DMS 273 (cell line): ENCODE results near the gene TTC3.

Experiments used
- DNase-seq: peaks from one replicate; lab custom pipeline; 2025; ENCODE audit not compliant: unreplicated experiment; lab: John Stamatoyannopoulos, UW

TTC3 gene

DNA sequence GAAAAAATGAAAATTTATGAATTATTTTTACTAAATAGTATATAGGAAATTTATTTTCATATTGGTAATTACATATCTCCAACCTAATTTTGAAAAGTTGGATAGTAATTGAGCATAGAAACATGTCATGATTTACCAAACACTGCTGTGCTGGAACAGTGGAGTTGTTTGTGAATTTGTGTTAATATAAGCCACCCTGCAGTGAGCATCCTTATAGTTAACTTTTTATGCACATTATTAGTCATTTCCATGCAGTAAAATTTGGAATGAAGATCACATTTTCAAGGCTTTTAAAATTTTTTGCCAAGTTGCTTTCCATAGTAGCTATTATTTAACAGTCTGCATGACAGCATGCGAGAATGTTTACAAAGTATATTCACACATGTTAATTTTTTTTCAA, 115.8 kb downstream of the TTC3 start:
- DNase-seq: no peak

GRCh38 chr21:37192019-37192418, 119.0 kb downstream of the TTC3 start:
- DNase-seq: no peak

DNA sequence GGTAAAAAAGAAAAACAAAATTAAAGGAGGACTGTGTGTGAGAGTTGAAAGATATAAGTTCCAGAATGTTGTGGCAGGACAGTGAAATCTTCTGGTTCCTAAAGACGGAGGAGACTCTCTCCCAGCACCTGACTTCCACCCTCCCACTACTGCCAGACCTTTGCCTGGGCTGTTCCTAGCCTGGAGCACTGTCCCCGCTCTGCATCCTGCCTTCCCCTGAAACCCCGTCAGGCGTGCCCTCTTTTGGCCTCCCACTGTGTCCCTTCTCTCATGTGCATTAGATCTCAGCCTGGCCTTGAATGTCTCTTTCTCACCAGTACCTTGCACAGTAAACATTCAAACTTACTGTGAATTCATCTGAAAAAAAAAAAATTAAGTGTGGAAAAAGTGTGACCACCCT, 120.0 kb downstream of the TTC3 start:
- DNase-seq: no peak

DNA sequence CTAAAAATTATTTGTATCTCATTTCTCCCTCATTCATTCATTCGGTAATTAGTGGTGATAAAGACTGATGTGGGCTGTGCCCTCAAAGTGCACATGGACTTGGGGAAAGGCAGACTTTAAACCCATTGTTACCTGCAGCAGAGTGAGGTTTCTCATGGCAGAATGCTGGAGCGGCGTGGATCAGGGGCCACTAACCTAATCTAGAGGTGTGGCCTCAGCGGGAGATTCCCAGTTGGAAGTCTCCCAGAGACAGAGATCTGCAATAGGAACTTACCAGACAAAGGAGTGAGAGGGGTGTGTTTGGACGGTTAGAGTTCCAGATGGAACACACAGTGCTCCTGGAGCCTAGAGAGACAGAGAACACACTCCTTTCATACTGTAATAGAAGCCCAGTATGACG, 120.6 kb downstream of the TTC3 start:
- no peak for DNase-seq

GRCh38 chr21:37195059-37195458, 122.0 kb downstream of the TTC3 start:
- DNase-seq: peak; percentile 17

- DNase-seq: no peak
Observed at GRCh38 chr21:37195610-37196009, 122.6 kb downstream of the TTC3 start.

DNA sequence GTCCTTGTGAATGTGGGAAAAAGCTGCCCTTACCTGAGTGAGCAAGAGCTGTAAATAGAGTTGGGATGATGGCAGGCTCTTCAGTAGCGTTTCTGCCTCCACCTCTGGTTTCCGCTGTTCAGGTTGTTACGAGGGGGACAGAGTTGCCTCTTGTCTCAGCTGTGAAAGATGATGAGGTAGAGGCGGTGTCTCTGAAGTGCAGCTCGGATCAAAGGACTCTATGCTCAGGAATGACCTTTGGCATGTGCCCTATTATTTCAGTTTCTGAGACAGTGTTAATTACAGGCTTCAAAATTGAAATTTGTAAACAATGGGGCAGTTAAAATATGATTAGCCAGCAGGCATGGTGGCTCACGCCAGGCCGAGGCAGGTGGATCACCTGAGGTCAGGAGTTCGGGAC, 123.8 kb downstream of the TTC3 start:
- no peak for DNase-seq

DNA sequence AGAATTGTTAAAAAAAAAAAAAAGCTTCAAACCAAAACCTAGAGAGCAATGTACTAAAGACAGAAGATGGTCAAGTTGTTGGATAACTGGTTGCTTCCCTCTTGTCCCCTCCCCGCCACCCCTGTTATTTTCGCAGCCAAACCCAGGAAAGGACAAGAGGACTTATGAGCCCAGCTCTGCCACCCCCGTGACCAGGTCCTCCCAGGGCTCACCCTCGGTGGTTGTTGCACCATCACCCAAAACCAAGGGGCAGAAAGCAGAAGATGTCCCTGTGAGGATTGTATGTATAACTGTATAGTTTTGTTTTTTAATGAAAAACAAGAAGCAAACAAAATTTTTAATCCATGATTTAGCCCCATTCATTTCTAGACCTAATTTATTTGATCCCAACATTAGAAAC, 124.7 kb downstream of the TTC3 start:
- no peak for DNase-seq

DNA sequence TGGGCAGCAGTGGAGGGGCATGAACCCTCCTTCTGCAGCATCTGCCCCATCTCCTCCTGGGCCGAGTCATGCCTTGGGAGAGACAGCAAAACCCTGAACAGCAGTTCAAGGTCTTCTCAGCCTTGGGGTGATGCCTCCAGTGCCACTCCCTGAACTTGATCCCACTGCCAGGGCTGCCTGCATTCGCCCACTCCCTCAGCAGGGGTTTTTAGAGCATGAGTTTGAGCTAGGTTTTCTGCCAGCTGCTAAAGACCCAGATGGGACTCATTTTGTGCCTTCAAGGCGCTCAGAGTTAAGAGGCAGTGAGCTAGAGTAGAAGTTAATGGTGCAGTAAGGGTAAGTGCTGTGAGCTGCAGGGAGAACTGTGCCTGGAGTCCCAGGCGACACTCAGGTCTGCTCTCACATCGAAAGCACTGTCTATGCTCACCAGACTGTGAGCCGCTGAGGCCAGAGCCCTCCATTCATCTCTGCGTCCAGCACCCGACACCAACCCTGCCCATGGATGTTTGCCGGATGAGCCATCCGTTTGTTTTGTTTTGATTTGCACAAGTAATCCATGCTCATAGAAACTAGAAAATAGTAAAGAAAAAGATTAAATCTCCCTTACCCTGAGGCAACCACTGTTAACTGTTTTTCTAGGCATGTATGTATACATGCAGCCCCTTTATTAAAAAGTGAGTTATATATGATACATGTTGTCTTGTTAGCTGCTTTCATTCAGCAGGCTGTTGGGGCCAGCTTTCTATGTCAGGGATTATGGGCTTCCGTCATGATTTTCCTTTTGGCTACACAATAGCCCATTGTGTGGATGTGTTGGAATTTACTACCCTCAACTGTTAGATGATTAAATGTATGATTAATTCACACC, 126.2 kb downstream of the TTC3 start:
- no peak for DNase-seq

- no peak for DNase-seq
Observed at GRCh38 chr21:37200641-37201480, 127.8 kb downstream of the TTC3 start.

DNA sequence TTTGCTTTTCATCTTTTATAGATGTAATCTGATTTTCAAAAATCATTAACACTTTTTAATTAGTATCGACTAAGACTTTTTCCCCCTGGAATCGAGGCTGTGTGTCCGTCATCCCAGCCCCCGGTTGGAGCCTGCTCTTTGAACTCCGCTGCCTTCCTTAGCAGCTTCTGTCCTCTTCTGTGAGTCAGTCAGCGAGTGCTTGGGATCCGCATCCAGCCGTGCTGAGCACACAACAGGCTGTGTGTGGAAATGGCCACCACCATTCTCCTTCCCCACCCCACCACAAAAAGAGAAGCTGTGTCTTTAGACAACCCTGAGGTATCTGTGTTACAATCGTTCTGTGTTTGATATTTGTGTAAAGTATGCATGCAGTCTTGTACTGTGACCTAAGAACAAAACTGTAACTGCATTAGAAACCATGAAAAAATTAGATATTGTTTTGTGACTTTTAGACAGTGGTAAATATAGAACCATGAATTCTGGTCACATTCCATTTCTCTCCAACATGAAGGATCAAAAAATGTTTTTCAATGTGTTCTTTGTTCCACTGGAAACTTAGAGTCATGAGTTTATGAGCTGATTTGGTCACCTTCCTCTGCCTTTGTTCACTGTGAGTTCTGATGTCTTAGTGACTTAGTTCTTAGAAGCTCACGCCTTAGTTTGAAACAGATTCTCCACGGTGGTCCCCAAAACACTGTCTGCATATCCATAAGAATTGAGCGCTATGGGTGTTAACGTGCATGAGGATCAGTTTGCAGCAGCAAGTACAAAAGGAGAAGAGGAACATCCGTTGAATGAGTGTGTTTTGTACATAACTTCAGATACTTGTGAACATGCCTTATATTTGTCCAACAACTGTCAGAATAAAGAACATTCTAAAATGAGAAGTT, 129.4 kb downstream of the TTC3 start:
- DNase-seq: no peak

GRCh38 chr21:37204580-37204979, 131.5 kb downstream of the TTC3 start:
- no peak for DNase-seq

- no peak for DNase-seq
Observed at GRCh38 chr21:37206496-37206895, 133.4 kb downstream of the TTC3 start.

DNA sequence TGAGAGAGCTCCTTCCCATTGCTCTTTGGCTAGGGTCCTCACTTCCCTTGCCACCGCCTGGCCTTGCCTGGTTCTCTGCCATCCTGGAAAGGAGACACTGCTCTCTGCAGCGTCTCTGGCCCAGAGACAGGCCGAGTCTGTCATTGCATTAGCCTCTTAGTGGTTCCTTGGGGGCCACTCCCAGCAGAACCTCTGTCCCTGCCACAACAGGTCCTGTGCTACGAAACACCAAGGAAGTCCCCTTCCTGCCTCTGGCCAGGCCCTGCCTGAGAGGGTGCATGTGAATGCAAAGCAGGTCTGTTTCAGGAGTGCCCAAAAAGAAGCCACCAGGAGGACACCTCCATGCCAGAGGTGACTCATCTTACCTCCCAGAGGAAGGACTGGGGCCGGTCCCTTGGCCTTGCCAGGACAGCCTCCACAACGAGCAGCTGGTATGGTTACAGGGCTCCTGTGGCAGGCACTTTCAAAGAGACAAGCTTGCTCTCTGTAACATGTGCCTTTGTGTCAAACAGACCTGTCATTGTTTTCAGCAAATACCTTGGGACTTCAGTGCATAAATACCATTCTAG, 134.5 kb downstream of the TTC3 start:
- peak; percentile 18 for DNase-seq

- no peak for DNase-seq
Observed at GRCh38 chr21:37208056-37208721, 135.1 kb downstream of the TTC3 start.

DNA sequence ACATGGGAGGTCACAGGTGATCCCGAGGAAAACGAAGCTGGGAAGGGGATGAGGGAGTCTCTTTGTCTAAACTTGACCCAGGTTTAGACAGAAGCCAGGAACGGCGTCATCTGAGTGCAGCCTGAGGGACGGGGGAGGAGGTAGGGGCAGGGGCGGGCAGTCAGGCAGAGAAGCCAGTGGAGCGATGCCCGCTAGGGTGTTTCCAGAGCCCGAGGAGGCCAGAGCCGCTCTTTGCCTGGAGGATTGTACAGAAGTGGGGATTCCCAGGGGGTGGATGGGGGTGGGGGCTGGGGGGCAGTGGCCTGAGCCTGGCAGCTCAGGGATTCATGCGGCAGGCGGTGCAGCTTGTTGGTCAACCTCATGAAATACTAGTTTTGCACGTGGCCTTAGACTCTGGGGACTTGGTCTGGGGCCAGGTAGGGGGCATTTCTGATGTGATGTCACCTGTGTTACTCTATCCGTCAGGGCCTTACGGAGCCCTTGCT, 135.7 kb downstream of the TTC3 start:
- no peak for DNase-seq

DNA sequence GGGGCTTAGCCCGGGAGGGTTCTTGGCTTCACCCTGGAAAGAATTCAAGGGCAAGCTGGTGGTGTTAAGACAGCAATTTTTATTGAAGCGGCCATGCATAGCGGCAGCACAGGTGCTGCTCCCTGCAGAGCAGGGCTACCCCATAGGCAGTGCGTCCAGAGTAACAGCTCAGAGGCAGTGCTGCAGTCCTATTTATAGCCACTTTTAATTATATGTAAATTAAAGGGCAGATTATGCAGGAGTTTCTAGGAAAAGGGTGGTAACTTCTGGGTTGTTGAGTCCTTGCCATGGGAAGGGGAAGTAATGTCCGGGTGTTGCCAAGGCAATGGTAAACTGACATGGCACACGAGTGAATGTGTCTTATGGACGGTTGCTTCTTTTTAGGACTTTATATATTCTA, 137.1 kb downstream of the TTC3 start:
- no peak for DNase-seq

DNA sequence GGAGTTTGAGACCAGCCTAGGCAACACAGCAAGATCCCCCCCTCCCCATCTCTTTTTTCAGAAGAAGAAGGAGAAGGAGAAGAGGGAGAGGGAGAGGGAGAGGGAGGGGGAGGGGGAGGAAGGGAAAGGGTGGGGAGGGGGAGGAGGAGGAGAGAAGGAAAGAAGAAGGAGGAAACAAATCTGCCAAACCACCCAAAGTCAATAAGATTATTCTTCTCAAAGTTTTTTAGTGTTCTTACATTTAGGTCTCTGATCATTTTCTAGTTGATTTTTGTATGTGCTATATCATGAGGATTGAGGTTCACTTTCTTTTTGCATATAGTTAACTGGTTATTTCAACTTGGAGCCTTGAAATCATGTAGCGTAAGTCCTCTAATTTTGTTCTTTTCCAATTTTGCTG, 137.7 kb downstream of the TTC3 start:
- no peak for DNase-seq

GRCh38 chr21:37214952-37215351, 141.9 kb downstream of the TTC3 start:
- DNase-seq: no peak

- no peak for DNase-seq
Observed at GRCh38 chr21:37219761-37220432, 146.8 kb downstream of the TTC3 start.
